GM23338 (cell line): Measurements from ENCODE around the gene CYTIP. TPM values are rescaled to one million over a fixed set of nuclear protein-coding genes. Genes with fewer than 3 reads are reported as not detected.

Source experiments
- ATAC-seq: fragments of 200-7000 bp; cut with Tn5 transposase; 3 replicates; pipeline ENCODE4 v1.9.1; 2020
- DNase-seq: peaks from one replicate; pipeline ENCODE4 v3.0.0-alpha.2; 2015; ENCODE audit warnings: low spot score
- H2AFZ ChIP-seq: fragments of 200-600 bp; sonication (generic); 2 replicates; pipeline ENCODE4 v1.8.0; 2016; ENCODE audit warnings: antibody characterized with exemption, mild to moderate bottlenecking, moderate library complexity
- H3F3A ChIP-seq: fragments of 200-600 bp; sonication (generic); replicated peaks from 2 replicates; pipeline ENCODE4 v1.8.0; 2017; ENCODE audit warnings: antibody characterized with exemption, mixed run types, low read depth
- H3K27ac ChIP-seq: fragments of 200-600 bp; sonication (generic); 2 replicates; pipeline ENCODE4 v1.6.1; 2016; ENCODE audit warnings: low read depth
- H3K27me3 ChIP-seq: fragments of 200-600 bp; sonication (generic); 2 replicates; pipeline ENCODE4 v1.8.0; 2016; ENCODE audit warnings: mild to moderate bottlenecking, mixed run types, moderate library complexity; ENCODE audit not compliant: insufficient read depth
- H3K36me3 ChIP-seq: fragments of 200-600 bp; sonication (generic); 2 replicates; pipeline ENCODE4 v1.8.0; 2016; ENCODE audit warnings: mild to moderate bottlenecking; ENCODE audit not compliant: insufficient read depth
- H3K4me1 ChIP-seq: fragments of 200-600 bp; sonication (generic); 2 replicates; pipeline ENCODE4 v1.8.0; 2016; ENCODE audit warnings: mild to moderate bottlenecking, moderate library complexity; ENCODE audit not compliant: insufficient read depth
- H3K4me2 ChIP-seq: fragments of 200-600 bp; sonication (generic); 2 replicates; pipeline ENCODE4 v1.7.1; 2017; ENCODE audit warnings: mixed run types
- H3K4me3 ChIP-seq: fragments of 200-600 bp; sonication (generic); 2 replicates; pipeline ENCODE4 v1.6.1; 2016; ENCODE audit warnings: mixed run types
- H3K79me2 ChIP-seq: fragments of 200-600 bp; sonication (generic); replicated peaks from 2 replicates; pipeline ENCODE4 v1.8.0; 2017; ENCODE audit warnings: mild to moderate bottlenecking; ENCODE audit not compliant: insufficient read depth
- H3K9me2 ChIP-seq: fragments of 200-600 bp; sonication (generic); 2 replicates; pipeline ENCODE4 v1.8.0; 2017; ENCODE audit not compliant: insufficient read depth
- H4K20me1 ChIP-seq: fragments of 200-600 bp; sonication (generic); replicated peaks from 2 replicates; pipeline ENCODE4 v1.8.0; 2017; ENCODE audit warnings: mild to moderate bottlenecking; ENCODE audit not compliant: insufficient read depth
- H3K27ac Mint-ChIP-seq: 2 replicates; pipeline ENCODE4 v1.8.0; 2020; ENCODE audit warnings: inconsistent platforms, mild to moderate bottlenecking, moderate library complexity, mixed read lengths
- H3K27me3 Mint-ChIP-seq: 3 replicates; pipeline ENCODE4 v1.8.0; 2022; ENCODE audit warnings: low read depth, mild to moderate bottlenecking, moderate library complexity, mixed read lengths, inconsistent platforms; ENCODE audit not compliant: insufficient read depth, poor library complexity
- H3K36me3 Mint-ChIP-seq: 3 replicates; pipeline ENCODE4 v1.8.0; 2021; ENCODE audit warnings: low read depth, mild to moderate bottlenecking, inconsistent platforms, moderate library complexity, mixed read lengths
- H3K4me1 Mint-ChIP-seq: 3 replicates; pipeline ENCODE4 v1.8.0; 2020; ENCODE audit warnings: mild to moderate bottlenecking, inconsistent platforms, mixed read lengths
- H3K4me3 Mint-ChIP-seq: 3 replicates; pipeline ENCODE4 v1.8.0; 2021; ENCODE audit warnings: moderate library complexity, mild to moderate bottlenecking, inconsistent platforms, mixed read lengths
- H3K9me3 Mint-ChIP-seq: 3 replicates; pipeline ENCODE4 v1.8.0; 2020; ENCODE audit warnings: moderate library complexity, mild to moderate bottlenecking, inconsistent platforms, mixed read lengths
- CREB1 ChIP-seq: fragments of 250-450 bp; sonication (Bioruptor Pico); IDR thresholded peaks from 2 replicates; pipeline ENCODE4 v1.5.0; 2020; ENCODE audit warnings: low read depth, mild to moderate bottlenecking, moderate library complexity
- EZH2 ChIP-seq: fragments of 200-600 bp; sonication (generic); IDR thresholded peaks from one replicate; pipeline ENCODE4 v1.8.0; 2017; ENCODE audit warnings: antibody characterized with exemption, mild to moderate bottlenecking, low read depth; ENCODE audit not compliant: unreplicated experiment
- EZH2phosphoT487 ChIP-seq: fragments of 200-600 bp; sonication (generic); IDR thresholded peaks from one replicate; pipeline ENCODE4 v1.8.1; 2018; ENCODE audit warnings: antibody characterized with exemption; ENCODE audit not compliant: unreplicated experiment
- NANOG ChIP-seq: IDR thresholded peaks from 2 replicates; pipeline ENCODE4 v1.6.1; 2016; ENCODE audit warnings: antibody characterized with exemption, borderline replicate concordance
- POLR2AphosphoS5 ChIP-seq: IDR thresholded peaks from 2 replicates; pipeline ENCODE4 v1.6.1; 2016; ENCODE audit warnings: antibody characterized with exemption, low read depth
- STAT1 ChIP-seq: IDR thresholded peaks from one replicate; pipeline ENCODE4 v1.6.1; 2016; ENCODE audit warnings: antibody characterized with exemption; ENCODE audit not compliant: unreplicated experiment
- ZNF114 ChIP-seq: fragments of 250-450 bp; sonication (Bioruptor Pico); IDR thresholded peaks from 2 replicates; pipeline ENCODE4 v1.5.0; 2020; ENCODE audit warnings: mild to moderate bottlenecking, moderate library complexity
- ZNF331 ChIP-seq: fragments of 250-450 bp; sonication (Bioruptor Pico); IDR thresholded peaks from 2 replicates; pipeline ENCODE4 v1.5.0; 2020; ENCODE audit warnings: low read depth, mild to moderate bottlenecking, moderate library complexity
- polyA plus RNA-seq: library from polyadenylated mRNA; unstranded; fragments of >200 nt; fragmentation: Nextera tagmentation; extraction: Ambion mirVana; gene quantifications from 2 replicates; pipeline ENCODE4 v1.2.1, GENCODE V29; 2016
- total RNA-seq: library from RNA; depleted of rRNA; stranded (reverse); fragments of >200 nt; shearing (Covaris generic); gene quantifications from 2 replicates; pipeline ENCODE4 v1.2.3, GENCODE V29; 2014
- TF ChIP-seq, protein P1 (sequence below): IDR thresholded peaks from one replicate; pipeline ENCODE4 v1.6.1; 2018; ENCODE audit warnings: antibody characterized with exemption; ENCODE audit not compliant: unreplicated experiment
- TF ChIP-seq, protein P2 (sequence below): IDR thresholded peaks from 2 replicates; pipeline ENCODE4 v1.6.1; 2016; ENCODE audit warnings: antibody characterized with exemption
- TF ChIP-seq, protein P3 (sequence below): fragments of 250-450 bp; sonication (Bioruptor Pico); IDR thresholded peaks from 2 replicates; pipeline ENCODE4 v1.5.0; 2020; ENCODE audit warnings: mild to moderate bottlenecking, moderate library complexity

CYTIP gene
- total and polyA plus RNA-seq, 2 experiments from 2014 or later = not detected

DNA sequence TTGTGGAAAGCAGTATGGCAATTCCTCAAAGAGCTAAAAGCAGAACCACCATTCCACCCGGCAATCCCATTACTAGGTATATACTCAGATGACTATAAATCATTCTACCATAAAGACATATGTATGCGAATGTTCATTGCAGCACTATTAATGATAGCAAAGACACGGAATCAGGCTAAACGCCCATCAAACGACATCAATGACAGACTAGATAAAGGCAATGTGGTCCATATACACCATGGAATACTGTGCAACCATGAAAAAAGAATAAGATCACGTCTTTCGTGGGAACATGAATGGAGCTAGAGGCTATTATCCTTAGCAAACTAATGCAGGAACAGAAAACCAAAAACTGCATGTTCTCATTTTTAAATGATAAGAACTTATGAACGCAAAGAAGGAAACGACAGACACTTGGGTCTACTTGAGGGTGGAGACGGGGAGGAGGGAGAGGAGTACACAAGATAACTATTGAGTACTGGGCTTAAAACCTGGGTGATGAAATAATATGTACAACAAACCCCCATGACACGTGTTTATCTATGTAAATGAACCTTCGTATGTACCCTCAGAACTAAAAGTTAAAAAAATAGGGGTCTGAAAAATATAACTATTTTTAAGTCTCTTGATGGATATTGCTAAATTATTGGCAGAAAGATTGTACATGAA is 32.0 kb upstream of the CYTIP start:
- Mint-ChIP-seq H3K36me3 (no peaks in the 10 kb centered on the region), H3K4me1 (no peaks in the 10 kb centered on the region), H3K4me3 (no peak overlapping the region), H3K27ac (no peak overlapping the region), H3K9me3 (no peaks in the 10 kb centered on the region), H3K27me3 (peaks cover 1% of the 10 kb centered on the region)
- Histone ChIP-seq H3K4me2 (no peak overlapping the region), H3K27me3 (no peaks in the 10 kb centered on the region), H3K27ac (no peak overlapping the region), H3F3A (no peaks in the 10 kb centered on the region), H3K4me3 (no peak overlapping the region), H3K4me1 (no peaks in the 10 kb centered on the region), H2AFZ (no peak overlapping the region), H3K36me3 (no peaks in the 10 kb centered on the region), H3K79me2 (no peaks in the 10 kb centered on the region), H3K9me2 (no peaks in the 10 kb centered on the region; the same call in 1 of the 2 replicates), H4K20me1 (no peaks in the 10 kb centered on the region)
- ATAC-seq (no peak), DNase-seq (no peak)
- TF ChIP-seq ZNF114 (CRISPR knock-in tag) (no peak), EZH2 (no peak)
- TF ChIP-seq, protein P1, sequence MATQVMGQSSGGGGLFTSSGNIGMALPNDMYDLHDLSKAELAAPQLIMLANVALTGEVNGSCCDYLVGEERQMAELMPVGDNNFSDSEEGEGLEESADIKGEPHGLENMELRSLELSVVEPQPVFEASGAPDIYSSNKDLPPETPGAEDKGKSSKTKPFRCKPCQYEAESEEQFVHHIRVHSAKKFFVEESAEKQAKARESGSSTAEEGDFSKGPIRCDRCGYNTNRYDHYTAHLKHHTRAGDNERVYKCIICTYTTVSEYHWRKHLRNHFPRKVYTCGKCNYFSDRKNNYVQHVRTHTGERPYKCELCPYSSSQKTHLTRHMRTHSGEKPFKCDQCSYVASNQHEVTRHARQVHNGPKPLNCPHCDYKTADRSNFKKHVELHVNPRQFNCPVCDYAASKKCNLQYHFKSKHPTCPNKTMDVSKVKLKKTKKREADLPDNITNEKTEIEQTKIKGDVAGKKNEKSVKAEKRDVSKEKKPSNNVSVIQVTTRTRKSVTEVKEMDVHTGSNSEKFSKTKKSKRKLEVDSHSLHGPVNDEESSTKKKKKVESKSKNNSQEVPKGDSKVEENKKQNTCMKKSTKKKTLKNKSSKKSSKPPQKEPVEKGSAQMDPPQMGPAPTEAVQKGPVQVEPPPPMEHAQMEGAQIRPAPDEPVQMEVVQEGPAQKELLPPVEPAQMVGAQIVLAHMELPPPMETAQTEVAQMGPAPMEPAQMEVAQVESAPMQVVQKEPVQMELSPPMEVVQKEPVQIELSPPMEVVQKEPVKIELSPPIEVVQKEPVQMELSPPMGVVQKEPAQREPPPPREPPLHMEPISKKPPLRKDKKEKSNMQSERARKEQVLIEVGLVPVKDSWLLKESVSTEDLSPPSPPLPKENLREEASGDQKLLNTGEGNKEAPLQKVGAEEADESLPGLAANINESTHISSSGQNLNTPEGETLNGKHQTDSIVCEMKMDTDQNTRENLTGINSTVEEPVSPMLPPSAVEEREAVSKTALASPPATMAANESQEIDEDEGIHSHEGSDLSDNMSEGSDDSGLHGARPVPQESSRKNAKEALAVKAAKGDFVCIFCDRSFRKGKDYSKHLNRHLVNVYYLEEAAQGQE = no peak

GRCh38 chr2:157473581-157473980 is 29.7 kb upstream of the CYTIP start:
- no peak for ATAC-seq
- Mint-ChIP-seq H3K36me3 (no peaks in the 10 kb centered on the region), H3K4me3 (no peak overlapping the region), H3K27ac (no peak overlapping the region), H3K4me1 (no peaks in the 10 kb centered on the region), H3K9me3 (no peaks in the 10 kb centered on the region), H3K27me3 (peaks cover 1% of the 10 kb centered on the region)
- Histone ChIP-seq H3K4me1 (no peaks in the 10 kb centered on the region), H3K9me2 (no peaks in the 10 kb centered on the region; the same call in 1 of the 2 replicates), H3F3A (no peaks in the 10 kb centered on the region), H4K20me1 (no peaks in the 10 kb centered on the region), H3K79me2 (no peaks in the 10 kb centered on the region), H3K36me3 (no peaks in the 10 kb centered on the region), H2AFZ (no peak overlapping the region), H3K27ac (no peak overlapping the region), H3K27me3 (no peaks in the 10 kb centered on the region), H3K4me3 (no peak overlapping the region), H3K4me2 (no peak overlapping the region)
- DNase-seq = no peak
- TF ChIP-seq STAT1 = no peak
- TF ChIP-seq EZH2 = no peak
- TF ChIP-seq, protein P2, sequence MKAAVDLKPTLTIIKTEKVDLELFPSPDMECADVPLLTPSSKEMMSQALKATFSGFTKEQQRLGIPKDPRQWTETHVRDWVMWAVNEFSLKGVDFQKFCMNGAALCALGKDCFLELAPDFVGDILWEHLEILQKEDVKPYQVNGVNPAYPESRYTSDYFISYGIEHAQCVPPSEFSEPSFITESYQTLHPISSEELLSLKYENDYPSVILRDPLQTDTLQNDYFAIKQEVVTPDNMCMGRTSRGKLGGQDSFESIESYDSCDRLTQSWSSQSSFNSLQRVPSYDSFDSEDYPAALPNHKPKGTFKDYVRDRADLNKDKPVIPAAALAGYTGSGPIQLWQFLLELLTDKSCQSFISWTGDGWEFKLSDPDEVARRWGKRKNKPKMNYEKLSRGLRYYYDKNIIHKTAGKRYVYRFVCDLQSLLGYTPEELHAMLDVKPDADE = no peak
- TF ChIP-seq NANOG = no peak
- no peak for TF ChIP-seq POLR2AphosphoS5
- TF ChIP-seq EZH2phosphoT487 = no peak
- TF ChIP-seq ZNF114 (CRISPR knock-in tag) = no peak
- TF ChIP-seq ZNF331 = no peak
- no peak for TF ChIP-seq CREB1
- TF ChIP-seq, protein P3, sequence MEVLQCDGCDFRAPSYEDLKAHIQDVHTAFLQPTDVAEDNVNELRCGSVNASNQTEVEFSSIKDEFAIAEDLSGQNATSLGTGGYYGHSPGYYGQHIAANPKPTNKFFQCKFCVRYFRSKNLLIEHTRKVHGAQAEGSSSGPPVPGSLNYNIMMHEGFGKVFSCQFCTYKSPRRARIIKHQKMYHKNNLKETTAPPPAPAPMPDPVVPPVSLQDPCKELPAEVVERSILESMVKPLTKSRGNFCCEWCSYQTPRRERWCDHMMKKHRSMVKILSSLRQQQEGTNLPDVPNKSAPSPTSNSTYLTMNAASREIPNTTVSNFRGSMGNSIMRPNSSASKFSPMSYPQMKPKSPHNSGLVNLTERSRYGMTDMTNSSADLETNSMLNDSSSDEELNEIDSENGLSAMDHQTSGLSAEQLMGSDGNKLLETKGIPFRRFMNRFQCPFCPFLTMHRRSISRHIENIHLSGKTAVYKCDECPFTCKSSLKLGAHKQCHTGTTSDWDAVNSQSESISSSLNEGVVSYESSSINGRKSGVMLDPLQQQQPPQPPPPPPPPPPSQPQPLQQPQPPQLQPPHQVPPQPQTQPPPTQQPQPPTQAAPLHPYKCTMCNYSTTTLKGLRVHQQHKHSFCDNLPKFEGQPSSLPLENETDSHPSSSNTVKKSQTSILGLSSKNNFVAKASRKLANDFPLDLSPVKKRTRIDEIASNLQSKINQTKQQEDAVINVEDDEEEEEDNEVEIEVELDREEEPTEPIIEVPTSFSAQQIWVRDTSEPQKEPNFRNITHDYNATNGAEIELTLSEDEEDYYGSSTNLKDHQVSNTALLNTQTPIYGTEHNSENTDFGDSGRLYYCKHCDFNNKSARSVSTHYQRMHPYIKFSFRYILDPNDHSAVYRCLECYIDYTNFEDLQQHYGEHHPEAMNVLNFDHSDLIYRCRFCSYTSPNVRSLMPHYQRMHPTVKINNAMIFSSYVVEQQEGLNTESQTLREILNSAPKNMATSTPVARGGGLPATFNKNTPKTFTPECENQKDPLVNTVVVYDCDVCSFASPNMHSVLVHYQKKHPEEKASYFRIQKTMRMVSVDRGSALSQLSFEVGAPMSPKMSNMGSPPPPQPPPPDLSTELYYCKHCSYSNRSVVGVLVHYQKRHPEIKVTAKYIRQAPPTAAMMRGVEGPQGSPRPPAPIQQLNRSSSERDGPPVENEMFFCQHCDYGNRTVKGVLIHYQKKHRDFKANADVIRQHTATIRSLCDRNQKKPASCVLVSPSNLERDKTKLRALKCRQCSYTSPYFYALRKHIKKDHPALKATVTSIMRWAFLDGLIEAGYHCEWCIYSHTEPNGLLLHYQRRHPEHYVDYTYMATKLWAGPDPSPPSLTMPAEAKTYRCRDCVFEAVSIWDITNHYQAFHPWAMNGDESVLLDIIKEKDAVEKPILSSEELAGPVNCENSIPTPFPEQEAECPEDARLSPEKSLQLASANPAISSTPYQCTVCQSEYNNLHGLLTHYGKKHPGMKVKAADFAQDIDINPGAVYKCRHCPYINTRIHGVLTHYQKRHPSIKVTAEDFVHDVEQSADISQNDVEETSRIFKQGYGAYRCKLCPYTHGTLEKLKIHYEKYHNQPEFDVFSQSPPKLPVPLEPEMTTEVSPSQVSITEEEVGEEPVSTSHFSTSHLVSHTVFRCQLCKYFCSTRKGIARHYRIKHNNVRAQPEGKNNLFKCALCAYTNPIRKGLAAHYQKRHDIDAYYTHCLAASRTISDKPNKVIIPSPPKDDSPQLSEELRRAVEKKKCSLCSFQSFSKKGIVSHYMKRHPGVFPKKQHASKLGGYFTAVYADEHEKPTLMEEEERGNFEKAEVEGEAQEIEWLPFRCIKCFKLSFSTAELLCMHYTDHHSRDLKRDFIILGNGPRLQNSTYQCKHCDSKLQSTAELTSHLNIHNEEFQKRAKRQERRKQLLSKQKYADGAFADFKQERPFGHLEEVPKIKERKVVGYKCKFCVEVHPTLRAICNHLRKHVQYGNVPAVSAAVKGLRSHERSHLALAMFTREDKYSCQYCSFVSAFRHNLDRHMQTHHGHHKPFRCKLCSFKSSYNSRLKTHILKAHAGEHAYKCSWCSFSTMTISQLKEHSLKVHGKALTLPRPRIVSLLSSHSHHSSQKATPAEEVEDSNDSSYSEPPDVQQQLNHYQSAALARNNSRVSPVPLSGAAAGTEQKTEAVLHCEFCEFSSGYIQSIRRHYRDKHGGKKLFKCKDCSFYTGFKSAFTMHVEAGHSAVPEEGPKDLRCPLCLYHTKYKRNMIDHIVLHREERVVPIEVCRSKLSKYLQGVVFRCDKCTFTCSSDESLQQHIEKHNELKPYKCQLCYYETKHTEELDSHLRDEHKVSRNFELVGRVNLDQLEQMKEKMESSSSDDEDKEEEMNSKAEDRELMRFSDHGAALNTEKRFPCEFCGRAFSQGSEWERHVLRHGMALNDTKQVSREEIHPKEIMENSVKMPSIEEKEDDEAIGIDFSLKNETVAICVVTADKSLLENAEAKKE (CRISPR knock-in tag) = no peak
